HG03520 (cell line): ENCODE data around the gene ADAMTSL5.

Source experiments
- ATAC-seq: cut with Tn5 transposase; IDR thresholded peaks from one replicate; pipeline ENCODE4 v1.9.1; 2021; ENCODE audit warnings: mild to moderate bottlenecking, moderate library complexity; ENCODE audit not compliant: unreplicated experiment

The ADAMTSL5 gene

GRCh38 chr19:1496714-1497577, 15.9 kb downstream of the ADAMTSL5 start:
- ATAC-seq: no peak

DNA sequence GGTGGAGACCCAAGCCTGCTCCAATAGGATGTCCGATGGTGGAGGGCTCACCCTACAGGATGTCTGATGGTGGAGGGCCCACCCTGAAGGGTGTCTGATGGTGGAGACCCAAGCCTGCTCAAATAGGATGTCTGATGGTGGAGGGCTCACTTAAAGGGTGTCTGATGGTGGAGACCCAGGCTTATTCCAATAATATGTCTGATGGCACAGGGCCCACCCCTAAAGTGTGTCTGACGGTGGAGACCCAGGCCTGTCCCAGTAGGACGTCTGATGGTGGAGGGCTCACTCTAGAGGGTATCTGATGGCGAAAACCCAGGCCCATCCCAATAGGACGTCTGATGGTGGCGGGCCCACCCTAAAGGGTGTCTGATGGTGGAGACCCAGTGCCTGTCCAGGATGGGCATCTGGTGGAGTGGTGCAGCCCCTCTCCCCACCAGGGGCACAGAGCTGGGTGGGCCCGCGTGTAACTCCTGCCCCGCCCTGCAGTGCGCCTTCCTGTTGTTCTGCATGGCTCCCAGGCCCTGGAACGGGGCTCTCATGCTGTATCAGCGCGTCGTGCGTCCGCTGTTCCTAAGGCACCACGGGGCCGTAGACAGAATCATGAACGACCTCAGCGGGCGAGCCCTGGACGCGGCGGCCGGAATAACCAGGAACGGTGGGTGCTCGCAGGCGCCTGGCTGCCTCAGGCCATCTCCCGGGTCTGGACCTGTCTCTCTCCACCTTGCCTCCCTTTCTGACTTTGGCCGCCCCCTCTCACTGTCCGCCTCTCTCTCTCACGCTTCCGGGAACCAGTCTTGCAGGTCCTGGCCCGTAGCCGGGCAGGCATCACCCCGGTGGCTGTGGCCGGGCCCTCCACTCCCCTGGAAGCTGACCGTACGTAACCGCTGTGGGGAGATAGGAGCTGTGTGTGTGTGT, 16.8 kb downstream of the ADAMTSL5 start:
- ATAC-seq: no peak

DNA sequence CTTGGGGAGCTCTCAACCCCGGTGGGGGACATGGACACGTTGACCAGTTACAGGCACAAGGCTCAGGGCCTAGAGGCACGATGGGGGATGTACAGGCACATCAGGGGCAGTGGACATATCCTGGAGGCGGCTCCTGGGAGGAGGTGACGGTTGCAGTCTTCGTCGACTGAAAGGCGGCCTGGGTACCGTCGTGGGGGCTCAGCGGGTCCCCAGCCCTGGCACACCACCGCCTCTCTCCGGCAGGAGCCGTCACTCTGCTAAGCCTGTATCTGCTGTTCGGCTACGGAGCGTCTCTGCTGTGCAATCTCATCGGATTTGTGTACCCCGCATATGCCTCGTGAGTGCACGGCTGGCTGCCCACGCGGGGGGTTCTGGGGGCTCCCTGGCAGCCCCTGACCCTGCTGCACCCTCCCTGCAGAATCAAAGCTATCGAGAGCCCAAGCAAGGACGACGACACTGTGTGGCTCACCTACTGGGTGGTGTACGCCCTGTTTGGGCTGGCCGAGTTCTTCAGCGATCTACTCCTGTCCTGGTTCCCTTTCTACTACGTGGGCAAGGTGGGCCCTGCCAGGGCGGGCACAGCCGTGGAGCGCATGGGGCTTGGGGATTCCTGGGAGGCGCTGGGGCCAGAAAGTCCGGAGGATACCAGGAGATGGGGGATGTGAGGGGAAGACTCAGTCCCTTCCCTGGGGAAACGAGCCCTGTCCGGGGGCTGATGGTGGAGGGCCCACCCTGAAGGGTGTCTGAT, 17.6 kb downstream of the ADAMTSL5 start:
- no peak for ATAC-seq

- no peak for ATAC-seq
These were observed 18.6 kb downstream of the ADAMTSL5 start for GRCh38 chr19:1494115-1494815.

DNA sequence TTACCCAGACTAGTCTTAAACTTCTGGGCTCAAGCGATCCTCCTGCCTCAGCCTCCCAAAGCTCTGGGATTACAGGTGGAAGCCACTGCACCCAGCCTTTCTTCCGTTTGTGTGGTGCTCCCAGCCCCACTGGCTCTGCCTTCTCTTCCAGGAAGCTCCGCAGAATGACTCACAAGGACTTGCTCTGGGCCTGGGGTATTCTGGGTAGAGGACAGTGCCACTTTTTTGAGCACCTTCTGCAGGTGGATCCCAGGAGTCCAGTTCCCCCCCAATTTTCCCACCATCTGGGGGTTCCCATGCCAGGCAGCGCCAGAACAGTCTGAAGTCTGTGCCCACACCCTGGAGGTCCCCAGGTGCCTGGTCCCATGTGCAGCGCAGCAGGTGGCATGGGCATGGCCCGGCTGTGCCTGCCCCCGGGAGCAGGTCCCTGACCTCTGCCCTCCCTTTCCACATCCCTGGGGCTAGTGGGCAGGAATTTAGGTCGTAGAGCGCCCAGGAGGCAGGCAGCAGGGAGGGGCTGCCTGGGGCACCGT, 20.3 kb downstream of the ADAMTSL5 start:
- no peak for ATAC-seq

DNA sequence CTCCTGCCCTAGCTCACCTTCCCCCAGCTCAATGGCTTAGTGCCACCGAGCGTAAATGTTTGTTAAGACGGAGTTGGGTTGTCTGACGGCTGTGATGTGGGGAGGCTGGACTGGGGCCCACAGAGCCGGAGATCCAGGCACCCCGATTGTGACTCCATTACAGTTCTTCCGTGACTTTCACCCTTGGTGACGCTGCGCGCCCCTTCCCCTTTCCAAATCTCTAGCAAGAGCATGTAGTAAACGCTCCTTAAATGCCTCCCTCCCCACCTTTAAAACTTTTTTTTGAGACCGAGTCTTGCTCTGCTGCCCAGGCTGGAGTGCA, 21.0 kb downstream of the ADAMTSL5 start:
- ATAC-seq: no peak

DNA sequence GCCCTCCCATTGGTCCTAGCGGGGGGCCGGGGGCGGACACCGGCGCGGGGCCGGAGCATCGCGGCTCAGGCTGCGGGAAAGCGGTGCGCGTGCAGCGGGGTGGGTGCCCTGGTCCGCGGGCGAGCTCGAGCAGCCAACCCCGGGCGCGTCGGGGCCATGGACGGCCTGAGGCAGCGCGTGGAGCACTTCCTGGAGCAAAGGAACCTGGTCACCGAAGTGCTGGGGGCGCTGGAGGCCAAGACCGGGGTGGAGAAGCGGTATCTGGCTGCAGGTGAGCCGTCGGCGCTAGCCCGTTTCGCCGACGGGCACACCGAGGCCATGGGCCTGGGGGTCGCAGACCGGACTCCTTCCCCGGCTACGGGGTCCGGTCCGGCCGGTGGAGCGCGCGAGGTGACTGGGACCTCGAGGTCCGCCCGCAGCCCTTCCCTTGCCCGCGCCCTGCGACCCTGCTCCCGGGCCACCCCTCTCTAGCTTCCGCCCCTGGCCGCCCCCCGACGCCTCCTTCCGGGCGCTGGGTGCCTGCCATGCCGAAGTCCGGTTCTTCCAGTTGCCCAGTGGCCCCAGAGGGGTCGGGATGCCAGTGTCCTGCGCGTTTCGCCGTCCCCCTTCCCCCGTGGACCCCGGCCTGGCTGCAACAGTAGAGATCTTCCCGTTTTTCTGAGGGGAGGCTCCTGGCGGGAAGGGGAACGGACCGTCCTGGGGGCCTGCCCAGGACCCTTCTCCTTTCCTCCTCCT, 21.5 kb downstream of the ADAMTSL5 start, which contains the start of gene REEP6:
Gene REEP6 (plus strand): TSS at position 68 of the 735 bp plus-strand sequence. CDS start 89 bp downstream, at position 157.
- no peak for ATAC-seq

- ATAC-seq: peak; percentile 66
These were observed 22.3 kb downstream of the ADAMTSL5 start, which contains the start of gene PCSK4 for GRCh38 chr19:1490311-1491113. TSS of gene PCSK4 (minus strand) at chr19:1490350. CDS start at chr19:1490346, 4 bp downstream.

DNA sequence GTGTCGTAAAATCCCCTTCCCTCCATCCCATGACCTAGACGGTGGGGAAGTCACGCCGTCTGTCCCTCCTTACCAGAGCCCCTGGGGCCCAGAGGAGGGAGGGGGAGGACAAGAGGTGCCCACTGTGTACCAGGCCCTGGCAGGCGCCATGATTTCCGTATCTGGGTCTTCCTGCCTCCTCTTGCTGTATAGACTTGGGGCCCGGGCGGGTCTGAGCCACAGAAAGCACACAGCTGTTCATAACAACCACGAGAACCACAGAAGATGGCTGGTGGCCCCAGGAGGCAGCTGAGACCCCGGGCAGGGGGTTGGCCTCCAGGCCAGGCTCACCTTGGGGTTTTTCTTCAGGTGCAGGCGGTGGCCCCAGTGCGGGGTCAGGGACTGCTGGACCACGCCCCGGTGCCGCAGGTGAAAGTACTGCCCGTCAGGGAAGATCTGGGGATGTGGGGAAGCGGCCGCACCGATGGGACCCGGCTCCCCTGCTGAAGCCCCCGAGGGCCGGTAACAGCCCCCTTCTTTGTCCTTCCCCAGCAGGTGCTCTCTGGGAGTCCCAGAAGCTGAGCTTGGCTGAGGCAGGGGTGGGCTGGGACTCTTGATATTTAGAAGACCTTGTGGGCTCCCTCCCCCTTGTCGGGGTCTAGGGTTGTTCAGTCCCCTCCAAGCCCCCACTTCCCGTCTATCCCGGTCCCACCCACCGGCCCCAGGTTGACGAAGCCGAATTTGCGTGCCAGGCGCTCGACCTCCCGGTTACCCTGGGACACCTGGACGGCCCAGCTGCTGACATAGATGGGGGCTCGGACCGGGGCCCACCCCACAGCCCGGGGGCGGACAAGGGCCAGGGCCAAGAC, 23.1 kb downstream of the ADAMTSL5 start:
- no peak for ATAC-seq

DNA sequence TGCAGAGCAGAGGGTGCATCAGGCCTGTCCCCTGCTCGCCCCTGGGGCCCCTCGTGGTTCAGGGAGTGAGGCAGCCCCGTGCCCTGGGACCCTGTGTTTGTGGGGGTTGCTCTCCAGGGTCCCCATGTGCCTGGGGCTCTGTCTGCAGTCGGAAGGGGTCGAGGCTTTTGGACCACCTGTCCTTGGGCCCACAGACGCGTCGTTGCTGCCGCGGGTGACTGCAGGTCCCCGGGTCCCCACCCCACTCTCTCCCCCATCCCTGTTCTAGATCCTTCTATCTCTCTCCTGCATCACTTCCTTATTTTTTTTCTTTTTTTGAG, 24.6 kb downstream of the ADAMTSL5 start:
- no peak for ATAC-seq

- no peak for ATAC-seq
These were observed 25.1 kb downstream of the ADAMTSL5 start for GRCh38 chr19:1487576-1488281.

DNA sequence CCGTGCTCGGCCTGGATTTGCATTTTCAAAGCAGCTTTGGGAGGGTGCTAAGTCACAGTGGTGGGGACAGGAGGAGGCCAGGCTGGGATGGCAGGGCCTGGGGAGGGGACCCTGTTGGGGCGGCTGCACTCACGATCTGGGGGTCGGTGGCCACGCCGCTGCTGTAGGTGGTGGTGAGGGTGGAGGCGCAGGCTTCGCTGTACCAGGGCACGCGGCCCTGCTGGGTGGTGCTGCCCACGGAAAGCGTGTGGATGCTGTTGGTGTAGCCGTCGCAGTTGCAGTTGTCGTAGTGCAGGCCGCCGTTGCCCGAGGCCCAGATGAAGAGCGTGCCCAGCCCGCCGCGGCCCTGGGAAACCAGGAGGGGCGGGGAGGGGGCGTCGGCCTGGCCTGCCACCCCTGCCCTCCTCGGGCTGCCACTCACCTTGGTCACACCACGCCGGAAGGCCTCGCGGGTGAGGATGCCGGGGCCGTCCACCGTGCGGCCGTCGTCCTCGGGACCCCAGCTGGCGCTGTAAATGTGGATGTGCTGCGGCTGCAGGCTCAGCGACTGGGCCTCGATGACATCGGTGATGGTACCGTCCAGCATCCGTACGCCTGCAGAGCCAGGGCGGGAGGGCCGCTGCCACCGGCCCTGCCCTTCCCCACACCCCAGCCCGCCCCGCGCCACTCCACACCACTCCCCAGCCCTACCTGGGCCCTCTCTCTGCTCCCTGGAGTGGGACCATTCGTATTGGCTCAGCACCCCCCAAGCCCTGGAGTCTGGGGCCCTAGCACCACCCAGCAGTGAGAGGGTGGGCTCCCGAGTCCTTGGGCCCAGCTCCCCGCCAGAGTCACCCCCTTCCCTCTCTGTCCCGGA, 25.9 kb downstream of the ADAMTSL5 start:
- no peak for ATAC-seq

DNA sequence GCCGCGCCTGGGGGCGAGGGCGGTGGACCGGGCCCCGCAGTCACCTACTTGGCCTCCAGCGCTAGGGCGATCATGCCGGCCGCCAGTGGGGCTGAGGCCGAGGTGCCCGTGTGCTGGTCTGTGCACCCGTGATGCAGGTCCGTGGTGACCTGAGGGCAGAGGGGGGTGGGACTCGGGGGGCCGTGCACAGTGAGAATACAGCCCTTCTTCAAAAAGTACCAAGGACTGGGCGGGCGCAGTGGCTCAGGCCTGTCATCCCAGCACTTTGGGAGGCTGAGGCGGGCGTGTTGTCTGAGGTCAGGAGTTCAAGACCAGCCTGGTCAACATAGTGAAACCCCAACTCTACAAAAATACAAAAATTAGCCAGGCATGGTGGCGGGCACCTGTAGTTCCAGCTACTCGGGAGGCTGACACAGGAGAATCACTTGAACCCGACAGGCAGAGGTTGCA, 28.8 kb downstream of the ADAMTSL5 start:
- ATAC-seq: no peak

GRCh38 chr19:1483131-1483978, 29.5 kb downstream of the ADAMTSL5 start:
- ATAC-seq: no peak

- no peak for ATAC-seq
These were observed 30.3 kb downstream of the ADAMTSL5 start for GRCh38 chr19:1482361-1483130.
